GM18499 (cell line): ENCODE results near the gene CTSW.
"Not testable (repeated sequence)": the region's sequence is repeated elsewhere in the genome, so short reads cannot be mapped to it uniquely, and the experiment has no call there.

ENCODE experiments used
- ATAC-seq: cut with Tn5 transposase; IDR thresholded peaks from one replicate; pipeline ENCODE4 v1.9.1; 2021; ENCODE audit warnings: moderate number of reproducible peaks; ENCODE audit not compliant: insufficient read depth, unreplicated experiment

Gene CTSW, protein sequence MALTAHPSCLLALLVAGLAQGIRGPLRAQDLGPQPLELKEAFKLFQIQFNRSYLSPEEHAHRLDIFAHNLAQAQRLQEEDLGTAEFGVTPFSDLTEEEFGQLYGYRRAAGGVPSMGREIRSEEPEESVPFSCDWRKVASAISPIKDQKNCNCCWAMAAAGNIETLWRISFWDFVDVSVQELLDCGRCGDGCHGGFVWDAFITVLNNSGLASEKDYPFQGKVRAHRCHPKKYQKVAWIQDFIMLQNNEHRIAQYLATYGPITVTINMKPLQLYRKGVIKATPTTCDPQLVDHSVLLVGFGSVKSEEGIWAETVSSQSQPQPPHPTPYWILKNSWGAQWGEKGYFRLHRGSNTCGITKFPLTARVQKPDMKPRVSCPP

DNA sequence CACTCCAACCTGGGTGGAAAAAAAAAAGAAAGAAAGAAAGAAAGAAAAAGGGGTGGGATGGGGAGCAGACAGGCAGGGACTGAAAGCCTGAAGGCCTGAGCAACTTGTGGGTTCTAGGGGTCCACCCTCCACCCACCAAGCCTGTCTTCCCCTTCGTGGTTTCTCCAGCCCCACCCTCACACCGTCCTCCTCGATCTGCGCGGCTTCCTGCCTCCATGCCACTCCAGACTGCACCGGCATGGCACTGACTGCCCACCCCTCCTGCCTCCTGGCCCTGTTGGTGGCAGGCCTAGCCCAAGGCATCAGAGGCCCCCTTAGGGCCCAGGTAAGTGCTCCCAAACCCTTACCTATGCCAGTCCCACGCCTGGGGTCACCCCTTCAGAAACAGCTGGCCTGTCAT is at the start of gene CTSW:
TSS of gene CTSW (plus strand) at position 221 of the 400 bp plus-strand sequence. CDS start at position 239, 18 bp downstream.
- no peak for ATAC-seq

DNA sequence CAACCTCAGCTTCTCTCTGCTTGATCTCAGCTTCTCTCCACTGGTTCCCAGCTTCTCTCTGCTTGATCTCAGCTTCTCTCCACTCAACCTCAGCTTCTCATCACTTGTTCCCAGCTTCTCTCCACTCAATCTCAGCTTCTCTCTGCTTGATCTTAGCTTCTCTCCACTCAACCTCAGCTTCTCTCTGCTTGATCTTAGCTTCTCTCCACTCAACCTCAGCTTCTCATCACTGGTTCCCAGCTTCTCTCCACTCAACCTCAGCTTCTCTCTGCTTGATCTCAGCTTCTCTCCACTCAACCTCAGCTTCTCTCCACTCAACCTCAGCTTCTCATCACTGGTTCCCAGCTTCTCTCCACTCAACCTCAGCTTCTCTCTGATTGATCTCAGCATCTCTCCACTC is 47.4 kb upstream of the CTSW start:
- not testable (repeated sequence) for ATAC-seq

DNA sequence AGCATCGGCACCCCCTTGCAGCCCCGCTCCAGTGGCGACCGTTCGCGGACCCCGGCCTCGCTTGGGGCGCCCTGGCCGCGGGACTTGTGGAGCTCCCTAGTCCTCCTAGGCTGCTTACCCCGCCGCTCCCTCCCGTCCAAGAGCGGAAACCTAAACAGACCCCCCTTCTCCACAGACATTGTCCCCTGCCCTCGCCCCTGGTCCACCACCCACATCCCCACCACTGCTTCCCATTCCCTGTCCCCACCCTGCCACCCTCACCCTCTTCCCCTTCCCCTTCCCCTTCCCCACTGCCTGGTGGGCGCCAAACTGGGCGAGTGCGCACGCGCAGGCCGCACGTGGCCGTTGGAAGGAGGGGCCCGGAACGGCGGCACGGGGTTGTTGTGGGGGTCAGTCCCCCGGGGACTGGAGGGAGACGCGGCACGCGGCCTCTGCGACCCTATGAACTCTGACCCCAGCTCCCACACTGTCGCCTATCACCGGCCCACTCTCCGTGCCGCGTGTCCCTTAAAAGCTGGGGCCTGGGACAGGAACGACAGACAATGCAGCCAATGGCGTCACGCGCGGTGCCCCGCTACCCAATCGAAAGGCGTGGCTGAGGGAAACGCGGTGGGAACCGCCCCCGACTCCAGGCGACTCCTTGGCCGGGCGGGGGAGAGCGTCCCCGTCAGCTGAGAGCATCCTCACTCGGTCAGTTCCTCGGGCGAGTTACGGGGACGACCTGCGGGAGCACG is 46.2 kb upstream of the CTSW start, which contains the start of gene SNX32:
TSS of gene SNX32 (plus strand) at position 667 of the 734 bp plus-strand sequence. CDS start 103 bp downstream, outside the sequence.
- no peak for ATAC-seq

DNA sequence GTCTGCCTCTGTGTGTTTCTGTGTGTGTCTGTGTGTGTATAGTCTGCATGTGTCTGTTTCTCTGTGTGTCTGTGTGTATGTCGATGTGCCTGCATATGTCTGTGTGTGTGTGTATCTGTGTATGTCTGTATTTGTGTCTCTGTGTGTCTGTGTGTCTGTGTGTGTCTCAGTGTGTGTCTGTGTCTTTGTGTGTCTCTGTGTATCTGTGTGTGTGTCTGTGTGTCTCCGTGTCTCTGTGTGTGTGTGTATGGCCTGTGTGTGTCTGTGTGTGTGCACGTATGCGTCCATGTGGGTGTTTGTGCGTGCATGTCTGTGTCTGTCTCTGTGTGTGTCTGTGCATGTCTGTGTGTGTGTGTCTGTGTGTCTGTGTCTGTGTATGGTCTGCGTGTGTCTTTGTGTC is 45.4 kb upstream of the CTSW start:
- ATAC-seq: no peak

DNA sequence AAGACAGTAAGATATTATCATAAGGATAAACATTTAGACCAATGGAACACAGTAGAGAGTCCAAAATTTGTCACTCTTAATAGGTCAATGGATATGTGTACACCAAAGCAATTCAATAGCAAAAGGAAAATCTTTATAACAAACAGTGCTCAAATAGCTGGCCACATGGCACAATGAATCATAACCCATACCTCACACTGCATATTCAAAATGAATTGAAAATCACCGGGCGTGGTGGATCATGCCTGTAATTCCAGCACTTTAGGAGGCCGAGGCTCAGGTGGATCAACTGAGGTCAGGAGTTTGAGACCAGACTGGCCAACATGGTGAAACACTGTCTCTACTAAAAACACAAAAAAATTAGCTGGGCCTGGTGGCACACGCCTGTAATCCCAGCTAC is 37.5 kb upstream of the CTSW start:
- no peak for ATAC-seq

DNA sequence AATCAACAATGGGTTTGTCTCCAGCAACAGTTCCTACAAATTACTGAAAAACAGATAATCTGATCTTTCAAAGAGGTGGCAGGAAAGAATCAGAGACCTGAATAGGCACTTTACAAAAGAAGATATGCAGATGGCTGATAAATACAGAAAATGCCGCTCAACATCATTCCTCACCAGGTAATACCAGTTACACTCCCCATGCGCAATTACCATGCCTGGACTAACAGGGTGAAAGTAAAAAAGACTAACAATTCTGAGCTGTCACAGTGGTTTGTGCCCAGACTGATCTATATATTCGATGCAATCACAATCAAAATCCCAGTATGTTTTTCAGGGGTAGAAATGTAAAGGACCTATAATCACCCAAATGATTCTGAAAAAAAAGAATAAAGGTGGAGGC is 35.8 kb upstream of the CTSW start:
- ATAC-seq: no peak

DNA sequence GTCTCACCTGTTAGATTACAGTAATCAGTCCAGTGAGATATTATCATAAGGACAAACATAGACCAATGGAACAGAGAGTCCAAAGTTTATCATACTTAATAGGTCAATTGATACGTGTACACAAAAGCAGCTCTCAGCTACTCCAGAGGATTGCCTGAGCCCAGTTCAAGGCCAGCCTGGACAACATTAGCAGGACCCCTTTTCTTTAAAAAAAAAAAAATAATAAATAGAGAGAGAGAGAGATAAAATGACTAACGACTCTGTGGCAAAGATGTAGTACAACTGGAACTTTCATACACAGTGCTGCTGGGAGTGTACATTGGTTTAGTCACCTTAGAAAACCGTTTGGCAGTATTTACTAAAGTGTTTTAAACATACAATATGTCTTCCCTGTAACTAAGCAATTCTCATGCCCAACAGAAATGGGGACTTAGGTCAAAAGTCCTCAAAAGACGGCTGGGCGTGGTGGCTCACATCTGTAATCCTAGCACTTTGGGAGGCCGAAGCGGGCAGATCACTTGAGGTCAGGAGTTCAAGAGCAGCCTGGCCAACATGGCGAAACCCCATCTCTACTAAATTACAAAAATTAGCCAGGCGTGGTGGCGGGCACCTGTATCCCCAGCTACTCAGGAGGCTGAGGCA is 35.3 kb upstream of the CTSW start:
- ATAC-seq: no peak

DNA sequence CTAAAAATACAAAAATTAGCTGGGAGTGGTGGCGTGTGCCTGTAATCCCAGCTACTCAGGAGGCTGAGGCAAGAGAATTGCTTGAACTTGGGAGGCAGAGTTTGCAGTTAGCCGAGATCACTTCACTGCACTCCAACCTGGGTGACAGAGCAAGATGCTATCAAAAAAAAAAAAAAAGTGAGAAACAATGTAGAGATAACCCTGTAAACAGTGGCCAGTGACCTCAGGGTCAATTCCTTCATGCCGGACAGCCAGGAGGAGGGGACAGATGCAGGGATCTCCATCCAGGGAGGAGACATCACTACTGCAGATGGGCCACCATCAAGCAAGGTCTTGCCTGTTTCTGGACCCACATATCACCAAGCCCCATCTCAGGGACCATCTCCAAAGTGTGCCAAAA is 31.9 kb upstream of the CTSW start:
- ATAC-seq: no peak

DNA sequence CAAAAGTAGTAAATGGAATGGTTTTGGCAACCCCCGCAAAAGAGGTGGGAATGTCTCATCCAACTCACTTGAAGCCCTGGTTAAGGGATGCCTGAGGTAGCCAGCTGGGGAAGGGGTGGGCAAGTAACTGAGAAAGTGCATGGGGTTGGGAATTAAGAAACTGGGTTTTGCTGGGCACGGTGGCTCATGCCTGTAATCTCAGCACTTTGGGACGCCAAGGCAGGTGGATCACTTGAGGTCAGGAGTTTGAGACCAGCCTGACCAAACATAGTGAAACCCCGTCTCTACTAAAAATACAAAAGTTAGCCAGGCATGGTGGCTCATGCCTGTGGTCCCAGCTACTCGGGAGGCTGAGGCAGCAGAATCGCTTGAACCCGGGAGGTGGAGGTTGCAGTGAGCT is 30.9 kb upstream of the CTSW start:
- not testable (repeated sequence) for ATAC-seq

DNA sequence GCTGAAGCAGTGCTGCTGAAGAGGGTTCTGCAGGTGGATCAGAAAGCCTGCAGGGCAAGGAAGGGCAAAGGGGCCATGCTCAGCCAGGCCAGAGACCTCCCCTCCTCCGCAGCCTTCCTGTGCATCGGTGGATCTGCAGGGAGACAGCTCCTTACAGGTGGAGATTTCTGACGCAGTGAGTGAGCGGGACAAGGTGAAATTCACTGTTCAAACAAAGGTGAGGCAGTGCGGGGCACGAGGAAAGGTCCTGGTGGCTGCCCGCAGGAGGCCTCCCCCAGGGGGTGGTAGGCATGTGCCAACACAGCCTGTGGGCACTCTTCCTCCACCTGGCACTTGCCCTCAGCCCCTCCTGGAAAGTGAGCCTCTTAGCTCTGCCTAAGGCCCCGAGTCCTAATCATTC is 30.3 kb upstream of the CTSW start:
- no peak for ATAC-seq

DNA sequence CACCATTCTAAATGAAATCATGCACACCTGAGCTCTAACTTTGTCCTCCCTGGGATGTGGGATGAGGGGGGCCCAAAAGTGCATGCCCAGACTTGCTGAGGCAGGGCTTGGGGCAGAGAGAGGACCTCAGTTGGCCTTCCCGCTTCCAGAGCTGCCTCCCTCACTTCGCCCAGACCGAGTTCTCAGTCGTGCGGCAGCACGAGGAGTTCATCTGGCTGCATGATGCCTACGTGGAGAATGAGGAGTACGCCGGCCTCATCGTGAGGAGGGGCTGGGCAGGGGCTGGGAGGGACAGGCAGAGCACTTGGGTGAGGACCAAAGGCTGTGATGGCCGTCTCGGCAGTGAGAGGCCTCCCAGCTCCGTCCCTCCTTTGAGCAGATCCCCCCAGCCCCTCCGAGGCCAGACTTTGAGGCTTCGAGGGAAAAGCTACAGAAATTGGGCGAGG is 29.8 kb upstream of the CTSW start:
- no peak for ATAC-seq

DNA sequence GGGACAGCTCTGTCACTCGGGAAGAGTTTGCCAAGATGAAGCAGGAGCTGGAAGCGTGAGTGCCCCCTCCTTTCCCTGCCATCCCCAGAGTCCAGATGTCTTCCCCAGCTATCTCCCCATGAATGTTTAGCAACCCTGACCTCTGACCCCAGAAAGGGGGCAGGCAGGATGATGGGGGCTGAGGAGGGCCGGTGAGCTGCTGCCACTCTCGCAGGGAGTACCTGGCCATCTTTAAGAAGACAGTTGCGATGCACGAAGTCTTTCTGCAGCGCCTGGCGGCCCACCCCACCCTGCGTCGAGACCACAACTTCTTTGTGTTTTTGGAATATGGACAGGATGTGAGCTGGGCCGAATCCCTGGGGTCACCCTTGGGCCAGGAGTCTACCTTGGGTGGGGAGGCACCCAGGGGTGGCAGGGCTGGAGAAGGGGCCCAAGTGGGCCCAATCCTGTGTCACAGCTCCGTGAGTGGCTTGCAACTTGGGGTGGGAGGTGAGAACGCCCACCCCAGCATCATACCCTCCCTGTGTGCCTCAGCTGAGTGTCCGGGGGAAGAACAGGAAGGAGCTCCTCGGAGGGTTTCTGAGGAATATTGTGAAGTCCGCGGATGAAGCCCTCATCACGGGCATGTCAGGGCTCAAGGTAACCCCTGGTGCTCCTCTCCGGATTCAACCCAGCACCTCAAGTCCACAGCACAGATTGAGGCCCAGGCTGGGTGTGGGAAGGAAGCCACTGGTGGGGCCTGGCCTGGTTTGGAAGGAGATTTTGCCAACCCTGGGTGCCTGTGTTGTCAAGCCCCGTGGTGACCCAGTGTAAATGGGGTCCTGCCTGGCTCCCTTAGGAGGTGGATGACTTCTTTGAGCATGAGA is 29.2 kb upstream of the CTSW start:
- ATAC-seq: no peak

DNA sequence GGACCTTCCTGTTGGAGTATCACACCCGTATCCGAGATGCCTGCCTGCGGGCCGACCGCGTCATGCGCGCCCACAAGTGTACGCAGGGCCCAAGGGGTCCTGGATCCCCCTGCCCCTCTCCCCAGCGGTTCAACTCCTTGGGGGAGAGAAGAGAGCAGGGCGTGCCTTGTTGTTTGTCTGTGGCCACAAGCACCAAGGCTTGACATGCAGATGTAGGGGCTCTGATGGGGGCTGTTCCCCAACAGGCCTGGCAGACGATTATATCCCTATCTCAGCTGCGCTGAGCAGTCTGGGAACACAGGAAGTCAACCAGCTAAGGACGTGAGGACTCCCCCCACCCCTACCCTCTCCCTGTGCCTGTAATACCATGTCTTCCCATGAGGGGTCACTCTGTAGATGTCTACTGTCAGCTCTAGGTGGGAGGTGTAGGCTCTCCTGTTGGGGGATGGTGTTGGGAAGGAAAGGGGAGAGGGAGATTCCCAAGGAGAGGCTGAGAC is 28.5 kb upstream of the CTSW start:
- no peak for ATAC-seq

DNA sequence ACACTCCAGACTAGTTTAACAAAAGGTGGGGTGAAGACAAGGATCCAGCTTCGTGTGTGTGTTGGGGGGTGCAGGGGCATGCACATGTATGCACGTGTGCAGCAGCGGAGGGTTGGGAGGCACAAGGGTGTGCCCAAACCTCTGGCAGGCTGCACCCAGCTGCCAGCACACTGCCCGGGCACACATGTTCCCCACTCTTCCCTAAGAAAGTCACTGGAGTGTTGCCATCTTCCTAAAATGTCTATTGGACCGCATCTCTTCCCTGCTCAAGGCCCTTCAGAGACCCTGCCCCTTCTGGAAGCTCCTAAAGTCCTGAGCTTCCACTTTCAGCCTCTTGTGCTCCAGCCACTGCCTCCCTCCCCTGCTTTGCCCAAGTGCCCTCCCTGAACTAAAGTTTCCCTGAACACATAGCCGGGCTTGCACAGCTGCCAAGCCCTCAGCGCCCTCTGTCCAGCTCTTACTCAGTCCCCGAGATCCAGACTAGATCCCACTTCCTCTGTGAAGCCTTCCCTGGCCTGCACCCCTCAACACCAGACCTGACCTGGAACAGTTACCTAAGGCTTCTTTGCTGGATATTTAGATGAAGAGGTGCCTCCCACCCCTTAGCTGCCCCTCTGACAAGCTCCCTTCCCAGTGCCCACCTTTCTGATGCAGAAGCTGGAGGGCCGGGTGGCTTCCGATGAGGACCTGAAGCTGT is 27.7 kb upstream of the CTSW start:
- ATAC-seq: no peak

DNA sequence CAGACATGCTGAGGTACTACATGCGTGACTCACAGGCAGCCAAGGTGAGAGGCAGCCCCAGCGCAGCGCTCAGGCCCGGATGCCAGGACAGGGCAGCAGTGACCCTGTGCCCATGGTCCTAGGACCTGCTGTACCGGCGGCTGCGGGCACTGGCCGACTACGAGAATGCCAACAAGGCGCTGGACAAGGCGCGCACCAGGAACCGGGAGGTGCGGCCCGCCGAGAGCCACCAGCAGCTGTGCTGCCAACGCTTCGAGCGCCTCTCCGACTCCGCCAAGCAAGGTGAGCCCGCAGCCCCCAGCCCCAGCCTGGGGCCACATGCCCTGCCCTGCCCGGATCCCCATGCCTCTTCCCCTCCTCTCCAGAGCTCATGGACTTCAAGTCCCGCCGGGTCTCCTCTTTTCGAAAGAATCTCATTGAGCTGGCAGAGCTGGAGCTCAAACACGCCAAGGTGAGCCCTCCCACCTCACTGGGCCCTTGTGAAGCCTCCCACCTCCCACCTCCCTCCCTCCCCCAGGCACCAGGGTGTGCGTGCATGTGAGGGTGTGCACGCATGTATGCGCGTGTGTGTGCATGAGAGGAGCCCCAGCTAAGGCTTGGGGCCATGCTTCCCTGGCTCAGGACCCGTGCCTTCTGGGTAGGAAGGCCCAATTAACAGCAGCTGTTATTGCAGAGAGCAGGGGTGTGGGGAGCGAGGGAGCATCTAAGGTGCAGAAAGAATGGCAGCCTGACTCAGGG is 27.0 kb upstream of the CTSW start:
- ATAC-seq: no peak

DNA sequence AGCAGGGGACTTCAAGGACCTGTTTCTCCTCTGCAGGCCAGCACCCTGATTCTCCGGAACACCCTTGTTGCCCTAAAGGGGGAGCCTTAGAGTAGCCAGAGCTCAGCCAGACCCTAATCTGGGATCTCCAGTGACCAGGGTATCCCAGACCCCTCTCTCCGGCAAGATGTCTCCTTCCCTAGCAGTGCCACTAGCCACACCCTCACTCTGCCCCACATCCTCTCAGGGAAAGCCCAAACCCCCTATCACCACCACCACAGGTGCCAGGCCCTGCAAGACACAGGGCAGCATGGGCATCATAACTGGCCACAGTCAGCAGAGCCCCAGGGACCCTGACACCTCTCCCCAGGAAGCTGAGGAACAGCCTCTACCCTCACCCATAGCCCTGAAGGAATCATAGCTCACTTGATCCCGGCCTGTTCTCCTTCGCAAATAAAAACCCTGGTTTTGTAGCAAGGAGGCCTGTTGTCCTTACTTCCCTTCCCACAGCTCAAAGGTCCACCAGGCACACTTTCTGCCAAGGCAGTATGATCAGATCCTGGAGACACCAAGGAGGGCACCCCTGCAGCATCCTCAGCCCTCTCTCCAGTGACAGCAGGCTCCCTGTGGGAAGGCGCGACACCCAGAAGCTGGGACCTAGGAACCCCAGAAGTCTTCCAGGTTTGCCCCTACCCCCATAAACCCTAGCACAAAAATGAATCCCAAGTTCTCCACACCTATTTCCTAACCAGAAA is 26.2 kb upstream of the CTSW start:
- no peak for ATAC-seq

DNA sequence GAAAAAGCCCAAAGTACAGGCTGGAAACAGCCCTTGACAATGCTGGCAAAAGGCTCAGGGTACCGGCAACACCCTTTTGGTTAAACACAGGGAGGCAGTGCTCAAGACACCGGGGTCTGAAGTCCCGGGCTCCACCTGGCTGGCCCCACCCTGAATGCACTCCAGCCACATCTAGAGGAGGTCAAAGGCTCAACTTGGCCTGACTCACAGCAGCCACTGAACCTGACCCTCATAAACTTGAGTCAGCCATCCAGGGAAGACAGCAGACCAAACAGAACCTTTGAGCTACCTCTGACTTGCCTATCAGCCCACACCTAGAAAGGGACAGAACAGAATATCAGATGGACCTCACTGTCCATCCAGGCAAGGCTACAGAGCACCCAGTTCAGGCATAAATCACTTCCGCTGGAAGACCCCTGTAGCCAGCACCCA is 25.5 kb upstream of the CTSW start:
- ATAC-seq: no peak
